ENCODE results near the gene NIN.
A peak's percentile ranks its signal among the peaks of the same experiment; 100 is the strongest.

Gene NIN, protein sequence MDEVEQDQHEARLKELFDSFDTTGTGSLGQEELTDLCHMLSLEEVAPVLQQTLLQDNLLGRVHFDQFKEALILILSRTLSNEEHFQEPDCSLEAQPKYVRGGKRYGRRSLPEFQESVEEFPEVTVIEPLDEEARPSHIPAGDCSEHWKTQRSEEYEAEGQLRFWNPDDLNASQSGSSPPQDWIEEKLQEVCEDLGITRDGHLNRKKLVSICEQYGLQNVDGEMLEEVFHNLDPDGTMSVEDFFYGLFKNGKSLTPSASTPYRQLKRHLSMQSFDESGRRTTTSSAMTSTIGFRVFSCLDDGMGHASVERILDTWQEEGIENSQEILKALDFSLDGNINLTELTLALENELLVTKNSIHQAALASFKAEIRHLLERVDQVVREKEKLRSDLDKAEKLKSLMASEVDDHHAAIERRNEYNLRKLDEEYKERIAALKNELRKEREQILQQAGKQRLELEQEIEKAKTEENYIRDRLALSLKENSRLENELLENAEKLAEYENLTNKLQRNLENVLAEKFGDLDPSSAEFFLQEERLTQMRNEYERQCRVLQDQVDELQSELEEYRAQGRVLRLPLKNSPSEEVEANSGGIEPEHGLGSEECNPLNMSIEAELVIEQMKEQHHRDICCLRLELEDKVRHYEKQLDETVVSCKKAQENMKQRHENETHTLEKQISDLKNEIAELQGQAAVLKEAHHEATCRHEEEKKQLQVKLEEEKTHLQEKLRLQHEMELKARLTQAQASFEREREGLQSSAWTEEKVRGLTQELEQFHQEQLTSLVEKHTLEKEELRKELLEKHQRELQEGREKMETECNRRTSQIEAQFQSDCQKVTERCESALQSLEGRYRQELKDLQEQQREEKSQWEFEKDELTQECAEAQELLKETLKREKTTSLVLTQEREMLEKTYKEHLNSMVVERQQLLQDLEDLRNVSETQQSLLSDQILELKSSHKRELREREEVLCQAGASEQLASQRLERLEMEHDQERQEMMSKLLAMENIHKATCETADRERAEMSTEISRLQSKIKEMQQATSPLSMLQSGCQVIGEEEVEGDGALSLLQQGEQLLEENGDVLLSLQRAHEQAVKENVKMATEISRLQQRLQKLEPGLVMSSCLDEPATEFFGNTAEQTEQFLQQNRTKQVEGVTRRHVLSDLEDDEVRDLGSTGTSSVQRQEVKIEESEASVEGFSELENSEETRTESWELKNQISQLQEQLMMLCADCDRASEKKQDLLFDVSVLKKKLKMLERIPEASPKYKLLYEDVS (N-terminal part only)
- total RNA-seq: 208 reads per million, percentile 93 among the genes with 10 or more reads in this experiment

GRCh38 chr14:50830932-50831725 lies at the start of gene NIN:
NIN (minus strand) TSS chr14:50831162; CDS start chr14:50822056, 9,106 bp downstream.
- peak; percentile 66 for DNase-seq

GRCh38 chr14:50875359-50876070 lies 44.6 kb upstream of the NIN start:
- peak; percentile 30 for DNase-seq

GRCh38 chr14:50874757-50875156 lies 43.8 kb upstream of the NIN start:
- DNase-seq: no peak

DNA sequence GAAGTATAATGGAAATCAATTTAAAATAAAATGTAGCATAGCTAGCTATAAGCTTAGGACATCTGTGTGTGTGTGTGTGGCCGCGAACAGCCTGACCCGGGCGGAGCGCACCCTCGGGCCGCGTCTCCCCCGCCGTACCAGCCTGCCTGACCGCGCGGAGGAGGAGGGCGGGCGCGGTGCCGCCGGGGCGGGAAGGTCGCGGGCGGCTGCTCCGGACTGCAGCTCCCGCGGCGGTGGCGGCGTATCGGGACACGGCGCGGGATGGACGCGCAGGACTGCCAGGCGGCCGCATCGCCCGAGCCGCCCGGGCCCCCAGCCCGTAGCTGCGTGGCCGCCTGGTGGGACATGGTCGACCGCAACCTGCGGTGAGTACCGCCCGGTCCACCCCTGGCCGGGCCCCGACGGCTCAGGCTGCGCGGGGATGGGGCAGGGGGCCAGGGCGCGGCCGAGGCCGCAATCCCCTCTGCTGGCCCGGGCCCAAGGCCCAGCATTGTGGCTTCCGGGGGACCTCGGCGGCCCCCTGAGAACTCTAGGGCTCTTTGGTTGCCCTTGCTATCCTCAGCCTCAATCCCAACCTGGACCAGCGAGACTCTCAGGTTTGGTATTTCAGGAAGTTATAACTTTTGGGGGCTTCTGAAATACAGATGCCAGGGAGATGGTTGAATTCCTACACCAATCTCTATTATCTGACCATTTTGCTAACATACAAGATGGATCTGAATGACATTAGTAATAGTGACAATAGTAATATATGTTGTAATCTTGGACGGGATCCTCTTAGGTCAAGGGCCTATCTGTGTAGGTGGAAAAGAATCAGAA lies 41.2 kb upstream of the NIN start, which contains the start of gene ABHD12B:
Gene ABHD12B, plus strand, starts transcription at position 140 of the 819 bp plus-strand sequence. Its CDS starts 122 bp downstream, at position 262.
- DNase-seq: no peak

DNA sequence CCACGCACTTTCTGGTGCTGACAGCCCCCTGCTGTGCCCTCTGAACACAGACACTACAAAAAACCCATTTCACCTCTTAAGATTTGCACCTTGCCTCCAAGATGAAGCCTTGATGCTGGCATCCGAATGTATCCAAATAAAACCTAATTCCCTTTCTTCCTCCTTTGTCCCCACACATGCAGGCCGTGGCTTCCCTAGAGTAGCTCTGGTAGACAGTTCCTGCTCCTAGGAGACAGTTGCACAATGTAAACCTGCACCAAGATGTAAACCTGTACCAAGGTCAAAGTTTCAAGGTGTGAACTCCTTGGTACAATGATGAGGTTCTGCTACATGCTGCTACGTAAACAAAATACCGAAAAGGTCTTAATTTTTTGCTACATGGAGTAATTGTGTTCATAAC lies 40.3 kb upstream of the NIN start:
- no peak for DNase-seq

DNA sequence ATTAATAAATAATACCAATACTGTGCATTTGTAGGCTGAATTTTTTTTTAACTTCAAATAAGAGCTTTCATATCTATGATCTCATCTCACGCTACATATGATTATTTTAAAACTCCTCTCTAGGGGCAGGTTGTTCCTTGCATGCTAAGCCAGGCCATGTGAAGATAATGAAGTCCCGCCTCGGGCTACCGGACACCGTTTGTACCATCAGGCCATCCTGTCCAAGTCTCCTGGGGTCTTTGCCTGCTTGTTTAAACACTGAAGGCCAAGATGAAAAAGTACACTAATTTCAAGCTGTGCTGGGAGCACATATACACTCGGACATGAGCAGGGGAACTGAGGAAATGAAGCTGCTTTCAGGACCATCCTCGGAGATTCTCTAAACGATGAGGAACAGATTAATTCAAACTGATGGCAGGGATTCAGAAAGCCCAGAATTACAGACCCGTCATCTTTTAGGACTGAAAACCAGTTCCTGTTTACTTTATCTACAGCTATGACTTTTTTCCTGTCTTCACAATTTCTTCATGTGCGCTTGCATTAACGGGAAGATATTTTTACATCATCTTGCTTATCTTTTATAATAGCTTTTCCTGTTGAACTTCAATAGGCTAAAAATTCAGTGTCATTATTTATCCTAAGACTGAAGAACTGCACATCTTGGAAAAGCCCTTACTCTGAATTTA lies 34.6 kb upstream of the NIN start:
- DNase-seq: no peak

DNA sequence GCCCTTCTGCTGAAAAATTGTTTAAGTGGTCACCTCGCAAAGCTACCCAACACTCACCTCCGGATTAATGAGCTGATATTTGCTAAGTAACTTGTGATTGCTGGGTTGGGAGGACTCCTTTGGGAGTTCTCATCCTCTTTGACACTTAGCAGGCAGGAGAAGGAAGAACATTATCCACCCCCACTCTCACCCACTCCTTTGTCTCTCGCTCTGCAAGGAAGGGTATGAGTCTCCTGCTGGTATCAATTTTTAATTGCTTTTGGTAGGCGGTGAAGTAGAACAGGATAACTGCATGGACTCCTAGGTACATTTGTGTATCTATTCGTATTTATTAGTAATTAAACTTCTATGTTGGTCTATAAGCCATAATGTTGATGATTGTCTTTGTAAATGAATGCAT lies 34.0 kb upstream of the NIN start:
- DNase-seq: no peak

- DNase-seq: no peak
Measured at GRCh38 chr14:50864237-50864636, 33.3 kb upstream of the NIN start.

DNA sequence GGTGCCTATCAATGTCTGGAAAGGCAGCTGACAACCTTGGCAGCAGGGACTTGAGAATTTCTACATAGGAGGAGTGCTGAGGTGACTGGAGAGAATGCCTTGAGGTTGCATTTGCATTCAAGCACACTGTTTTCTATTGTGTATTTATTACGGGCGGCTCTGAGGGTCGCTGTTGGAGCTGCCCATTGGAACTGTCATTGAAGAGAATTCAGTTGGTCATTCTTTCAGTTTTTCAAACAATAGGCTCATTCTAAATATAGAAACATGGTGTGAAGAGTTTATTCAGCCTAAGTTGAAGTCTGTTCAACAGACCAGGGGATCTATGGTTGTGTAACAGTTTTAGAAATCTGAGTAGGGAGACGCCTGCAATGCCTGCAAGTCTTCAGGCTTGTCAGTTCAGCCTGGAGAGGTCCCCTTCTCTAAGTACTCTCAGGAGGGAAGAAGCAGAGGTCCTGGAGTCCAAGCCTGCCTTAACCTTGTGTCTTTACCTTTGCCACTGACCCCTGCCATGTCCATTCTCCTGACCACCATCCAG lies 31.1 kb upstream of the NIN start:
- no peak for DNase-seq

DNA sequence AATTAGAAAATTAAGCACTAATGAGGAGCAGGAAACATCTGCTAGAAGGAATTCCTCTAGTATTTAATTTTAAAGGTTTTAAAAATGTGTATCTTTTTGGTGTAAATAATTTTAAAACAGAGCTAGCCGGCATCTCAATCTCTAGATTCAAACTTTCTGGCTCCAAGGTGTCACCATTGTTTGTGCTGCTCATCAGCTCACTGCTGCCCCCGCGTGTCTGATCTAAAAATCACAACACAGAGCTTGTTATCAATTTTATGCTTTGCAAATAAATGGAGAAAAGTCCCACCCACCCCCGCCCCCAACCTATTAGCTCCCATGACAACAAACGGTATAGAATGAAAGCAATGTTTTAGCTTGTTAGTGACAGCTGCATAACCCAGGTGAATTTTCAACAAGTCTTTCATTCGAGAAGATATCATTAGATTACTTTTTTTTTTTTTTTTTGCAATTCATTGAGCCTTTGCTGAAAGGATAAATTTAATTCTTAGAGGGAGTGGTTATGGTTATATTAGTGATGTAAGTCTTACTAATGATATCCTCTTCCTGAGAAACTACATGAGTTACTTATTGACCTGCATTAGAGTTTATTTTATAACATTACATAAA lies 29.6 kb upstream of the NIN start:
- peak; percentile 85 for DNase-seq

DNA sequence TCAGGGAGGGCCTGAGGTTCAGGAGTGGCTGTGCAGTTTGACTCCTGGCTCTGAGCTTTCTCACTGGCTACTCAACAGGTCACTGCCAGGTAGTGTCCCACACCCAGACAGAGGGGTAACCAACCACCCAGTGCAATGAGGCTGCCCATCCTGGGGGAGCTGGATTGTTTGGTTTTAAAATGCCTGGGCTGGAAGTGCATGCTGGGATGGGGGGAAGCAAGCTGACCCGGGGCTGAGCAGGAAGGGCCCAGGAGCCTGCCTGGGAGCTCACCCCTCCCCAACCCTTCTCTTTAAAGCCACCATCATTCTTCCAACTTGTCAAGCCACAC lies 28.3 kb upstream of the NIN start:
- DNase-seq: no peak

- no peak for DNase-seq
Measured at GRCh38 chr14:50856660-50857059, 25.7 kb upstream of the NIN start.

DNA sequence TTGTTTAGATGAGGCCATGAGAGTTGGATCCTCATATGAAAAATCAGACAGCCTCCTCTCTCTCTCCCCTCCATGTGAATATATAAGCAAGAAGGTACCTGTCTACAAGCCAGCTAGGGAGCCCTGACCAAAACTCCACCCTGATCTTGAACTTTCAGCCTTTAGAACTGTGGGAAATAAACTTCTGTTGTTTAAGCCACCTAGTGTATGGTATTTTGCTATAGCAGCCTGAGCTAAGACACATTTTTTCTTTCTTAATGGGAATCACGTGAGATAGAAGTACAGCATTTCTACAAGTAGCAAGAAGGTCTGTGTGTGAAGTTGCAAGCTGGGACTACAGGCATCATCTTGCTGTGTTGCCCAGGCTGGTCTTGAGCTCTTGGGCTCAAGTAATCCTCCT lies 24.6 kb upstream of the NIN start:
- no peak for DNase-seq

DNA sequence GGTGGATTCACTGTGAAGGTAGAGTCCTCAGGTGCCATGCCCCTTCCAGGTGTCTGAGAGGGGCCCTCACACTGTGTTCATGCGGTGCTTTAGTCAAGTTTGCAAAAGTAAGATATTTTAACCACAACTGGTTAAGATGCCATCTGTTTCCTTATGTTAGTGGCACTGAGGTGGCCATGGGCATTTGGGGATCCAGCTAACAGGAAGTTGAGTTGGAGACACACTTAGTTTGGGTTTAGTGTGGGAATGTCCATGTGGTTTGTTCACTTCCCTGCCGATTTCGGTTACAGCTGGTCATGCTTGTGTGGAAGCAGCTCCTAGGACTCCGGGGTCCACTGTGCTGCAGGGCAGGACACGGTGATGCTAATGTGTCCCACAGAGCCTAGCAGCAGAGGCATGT lies 23.6 kb upstream of the NIN start:
- DNase-seq: no peak

- no peak for DNase-seq
Measured at GRCh38 chr14:50853891-50854290, 22.9 kb upstream of the NIN start.

DNA sequence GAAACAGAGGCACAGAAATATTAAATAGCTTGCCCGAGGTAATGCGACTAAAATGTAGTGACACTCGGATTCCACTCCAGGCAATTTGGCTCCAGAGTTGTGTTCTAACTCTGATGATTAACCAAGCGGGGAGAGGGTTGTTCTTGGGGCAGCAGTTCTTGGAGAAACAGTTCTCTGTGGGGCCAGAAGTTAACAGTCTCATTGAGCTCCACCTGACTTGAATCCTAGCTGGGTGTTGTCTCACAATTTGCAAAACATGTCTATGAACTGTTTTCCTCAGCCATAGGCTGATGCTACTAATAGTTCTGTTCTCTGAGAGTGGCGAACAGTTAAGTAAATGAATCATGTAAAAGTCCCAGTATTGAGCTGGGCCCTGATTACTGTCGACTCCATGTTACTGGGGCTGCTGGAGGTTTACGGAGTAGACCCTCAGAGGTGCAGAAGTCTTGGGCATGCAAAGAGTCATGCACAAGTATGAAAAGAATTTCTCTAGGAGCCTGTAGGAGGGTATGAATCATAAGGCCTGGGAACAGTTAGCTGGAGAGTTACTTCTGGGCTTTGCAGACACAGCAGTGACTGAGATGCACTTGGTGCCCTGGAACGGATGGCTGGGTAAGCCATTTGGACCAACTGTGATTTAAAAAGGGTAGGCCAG lies 15.4 kb upstream of the NIN start:
- DNase-seq: no peak

- no peak for DNase-seq
Measured at GRCh38 chr14:50845166-50845565, 14.2 kb upstream of the NIN start.

DNA sequence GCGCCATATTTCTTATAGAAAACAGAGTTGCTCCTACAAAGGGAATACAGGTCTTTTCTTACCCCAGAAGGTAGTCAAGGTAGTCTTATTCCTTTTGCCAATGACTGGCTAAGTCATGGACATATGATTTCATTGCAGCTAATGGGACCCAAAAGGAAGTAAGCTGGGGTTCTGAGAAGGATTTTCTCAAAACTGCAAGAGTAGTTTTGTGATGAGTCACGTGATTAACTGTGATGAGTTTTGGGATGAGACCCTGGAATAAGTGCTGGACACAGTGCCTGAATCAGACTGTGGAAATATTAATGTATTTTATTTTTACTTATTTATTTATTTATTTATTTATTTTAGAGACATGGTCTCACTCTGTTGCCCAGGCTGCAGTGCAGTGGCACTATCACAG lies 13.4 kb upstream of the NIN start:
- DNase-seq: no peak

DNA sequence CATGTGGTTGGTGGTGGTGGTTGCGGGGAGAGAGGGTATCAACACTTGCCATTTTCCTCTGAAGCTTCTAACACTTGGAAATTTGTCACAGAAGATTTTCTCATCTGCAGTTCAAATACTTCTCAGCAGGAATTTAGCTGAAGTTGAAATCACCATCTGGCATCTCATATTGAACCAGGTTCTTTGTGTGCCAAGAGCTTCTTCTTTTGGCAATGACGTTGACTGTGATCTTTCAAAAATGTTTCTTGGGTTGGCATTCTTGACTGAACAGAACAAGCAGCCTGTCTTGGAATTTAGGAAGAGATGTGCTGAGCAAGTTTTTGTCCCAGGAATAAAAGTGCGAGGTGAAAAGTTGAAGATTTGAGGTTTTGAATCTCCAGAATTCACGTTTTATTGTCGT lies 8.7 kb upstream of the NIN start:
- DNase-seq: no peak
